ENCODE measurements around the gene EEF1A2. TPM values are rescaled to one million over a fixed set of nuclear protein-coding genes. Genes with fewer than 3 reads are reported as not detected.

Gene EEF1A2
- total RNA-seq, 4 donors from 2014 or later = not detected

DNA sequence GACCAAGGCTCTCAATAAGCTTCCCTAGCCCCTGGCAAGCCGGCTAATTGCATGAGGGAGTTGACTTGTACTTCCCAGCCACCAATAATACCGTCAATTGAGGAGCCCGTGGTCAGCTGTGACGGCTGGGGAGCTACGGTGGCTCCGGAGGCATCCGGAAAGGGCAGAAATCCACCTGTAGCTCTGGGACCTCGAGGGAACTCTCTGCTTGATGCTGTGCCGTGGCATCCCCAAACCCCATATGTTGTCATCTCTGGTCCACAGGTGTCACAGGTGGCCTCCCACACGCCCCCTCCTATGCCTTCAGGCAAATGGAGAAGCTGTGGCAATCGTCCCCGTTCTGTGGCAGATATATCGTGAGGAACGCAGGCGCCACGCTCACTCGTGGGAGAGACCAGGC is 20.9 kb downstream of the EEF1A2 start:
- no peak for TF ChIP-seq CTCF (IDR thresholded peaks at IDR 0.05)
- no peak for TF ChIP-seq EP300 (IDR thresholded peaks at IDR 0.05)
- no peak for TF ChIP-seq POLR2A (IDR thresholded peaks at IDR 0.05)
- no peaks in the 10 kb centered on the region for H3K36me3 ChIP-seq
- no peak for DNase-seq (ENCODE audit: low spot score in 2 of 2)
- WGBS, 2 donors = 55 to 58% methylated on average over 17 of the region's 17 CpGs
- H3K4me1 ChIP-seq = peaks cover 0 to 2% (median 0%) of the 10 kb centered on the region in 4 donors
- no peaks in the 10 kb centered on the region for H3K9me3 ChIP-seq
- H3K27me3 ChIP-seq = peaks cover 0 to 98% of the 10 kb centered on the region in 2 donors
- H3K4me3 ChIP-seq = no peak overlapping the region
- H3K27ac ChIP-seq = no peak overlapping the region

DNA sequence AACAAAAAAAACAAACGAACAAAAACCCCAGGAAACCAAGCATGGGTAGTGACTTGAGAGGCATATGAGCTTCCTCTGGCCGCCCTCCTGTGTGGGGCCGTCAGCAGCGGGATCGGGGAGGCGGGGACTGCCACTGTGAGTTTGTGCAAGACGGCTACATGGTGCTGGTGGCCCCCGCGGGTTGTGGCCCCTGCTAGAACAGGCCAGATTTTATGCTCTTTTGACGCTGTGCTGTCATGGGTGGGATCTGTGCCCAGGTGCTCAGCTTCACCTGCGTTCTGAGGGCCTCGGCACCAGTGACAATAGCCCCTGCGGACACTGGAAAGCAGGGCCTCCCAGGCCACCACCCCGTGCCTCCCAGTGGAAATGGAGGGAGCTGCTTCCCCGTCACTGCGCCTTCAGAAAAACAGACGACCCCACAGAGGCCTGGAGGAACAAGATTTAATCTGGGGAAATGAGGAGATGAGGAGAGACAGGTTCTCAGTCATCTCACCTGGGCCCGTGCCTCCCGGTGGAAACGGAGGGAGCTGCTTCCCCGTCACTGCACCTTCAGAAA is 21.7 kb downstream of the EEF1A2 start:
- H3K27ac ChIP-seq = no peak overlapping the region
- no peaks in the 10 kb centered on the region for H3K9me3 ChIP-seq
- no peaks in the 10 kb centered on the region for H3K36me3 ChIP-seq
- peaks cover 0 to 92% of the 10 kb centered on the region in 2 donors for H3K27me3 ChIP-seq
- TF ChIP-seq CTCF (IDR thresholded peaks at IDR 0.05) (no peak), EP300 (IDR thresholded peaks at IDR 0.05) (no peak), POLR2A (IDR thresholded peaks at IDR 0.05) (no peak)
- peaks cover 0 to 6% (median under 1%) of the 10 kb centered on the region in 4 donors for H3K4me1 ChIP-seq
- H3K4me3 ChIP-seq = no peak overlapping the region
- 36 to 39% methylated on average over 21 of the region's 21 CpGs for WGBS, 2 donors
- no peak for DNase-seq (ENCODE audit: low spot score in 2 of 2)

- Histone ChIP-seq H3K4me1 (peaks cover 0 to 16% (median 5%) of the 10 kb centered on the region in 4 donors), H3K9me3 (no peaks in the 10 kb centered on the region), H3K4me3 (no peak overlapping the region), H3K27ac (no peak overlapping the region), H3K36me3 (no peaks in the 10 kb centered on the region), H3K27me3 (peaks cover 0 to 93% of the 10 kb centered on the region in 2 donors)
- no peak for DNase-seq (ENCODE audit: low spot score in 2 of 2)
- TF ChIP-seq EP300 (IDR thresholded peaks at IDR 0.05) = no peak
- TF ChIP-seq CTCF (IDR thresholded peaks at IDR 0.05) = no peak
- TF ChIP-seq POLR2A (IDR thresholded peaks at IDR 0.05) = no peak
- 4 to 11% methylated on average over 12 to 16 of the region's 16 CpGs for WGBS, 2 donors
These were observed 23.7 kb downstream of the EEF1A2 start for GRCh38 chr20:63475209-63475608.

DNA sequence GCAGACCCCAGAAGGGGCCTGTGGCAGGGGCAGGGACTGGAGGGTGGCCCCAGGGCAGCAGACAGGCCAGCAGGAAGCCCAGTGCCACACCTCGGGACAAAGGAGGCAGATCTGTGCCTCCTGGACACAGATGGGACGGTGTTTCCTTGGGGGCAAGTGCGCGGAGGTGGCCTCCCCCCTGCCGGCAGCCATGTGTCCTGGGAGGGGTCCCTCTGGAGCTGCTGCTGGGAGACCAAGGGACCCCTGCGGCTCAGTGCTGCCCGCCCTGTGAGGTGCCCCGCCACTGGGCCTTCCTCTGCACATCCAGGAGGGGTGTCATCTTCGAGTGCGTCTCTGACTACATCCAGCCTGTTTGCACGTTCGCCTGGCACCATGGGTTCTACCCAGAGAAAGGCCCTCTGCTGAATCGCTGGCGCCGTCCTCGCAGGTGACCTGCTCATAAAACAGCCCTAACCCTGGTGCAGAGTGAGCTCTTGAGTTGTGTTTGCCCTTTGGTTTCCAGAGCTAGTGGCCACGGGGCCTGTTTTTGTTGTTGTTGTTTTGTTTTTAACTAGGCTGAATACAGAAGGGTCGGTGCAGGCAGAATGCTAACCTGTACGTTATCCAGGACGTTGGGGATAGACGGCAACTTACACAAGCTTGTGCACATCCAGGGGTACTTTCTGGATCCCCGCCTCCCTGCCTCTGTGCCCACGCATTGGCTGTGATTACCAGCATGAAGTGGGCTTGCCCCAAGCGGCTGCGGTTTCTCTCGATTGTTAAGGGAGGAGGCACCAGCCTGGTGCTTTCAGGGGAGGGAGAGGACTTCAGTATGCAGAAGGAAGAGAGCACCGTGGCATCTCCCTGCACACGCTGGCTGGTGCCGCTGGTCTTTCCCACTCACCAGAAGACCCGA is 25.1 kb downstream of the EEF1A2 start:
- H3K27ac ChIP-seq = no peak overlapping the region
- no peaks in the 10 kb centered on the region for H3K9me3 ChIP-seq
- DNase-seq (ENCODE audit: low spot score in 2 of 2) = no peak
- WGBS, 2 donors = 28 to 29% methylated on average over 27 to 30 of the region's 30 CpGs
- TF ChIP-seq POLR2A (IDR thresholded peaks at IDR 0.05) (no peak), CTCF (IDR thresholded peaks at IDR 0.05) (no peak), EP300 (IDR thresholded peaks at IDR 0.05) (no peak)
- no peak overlapping the region for H3K4me3 ChIP-seq
- peaks cover 0 to 93% of the 10 kb centered on the region in 2 donors for H3K27me3 ChIP-seq
- peaks cover 0 to 16% (median 5%) of the 10 kb centered on the region in 4 donors for H3K4me1 ChIP-seq
- H3K36me3 ChIP-seq = no peaks in the 10 kb centered on the region

DNA sequence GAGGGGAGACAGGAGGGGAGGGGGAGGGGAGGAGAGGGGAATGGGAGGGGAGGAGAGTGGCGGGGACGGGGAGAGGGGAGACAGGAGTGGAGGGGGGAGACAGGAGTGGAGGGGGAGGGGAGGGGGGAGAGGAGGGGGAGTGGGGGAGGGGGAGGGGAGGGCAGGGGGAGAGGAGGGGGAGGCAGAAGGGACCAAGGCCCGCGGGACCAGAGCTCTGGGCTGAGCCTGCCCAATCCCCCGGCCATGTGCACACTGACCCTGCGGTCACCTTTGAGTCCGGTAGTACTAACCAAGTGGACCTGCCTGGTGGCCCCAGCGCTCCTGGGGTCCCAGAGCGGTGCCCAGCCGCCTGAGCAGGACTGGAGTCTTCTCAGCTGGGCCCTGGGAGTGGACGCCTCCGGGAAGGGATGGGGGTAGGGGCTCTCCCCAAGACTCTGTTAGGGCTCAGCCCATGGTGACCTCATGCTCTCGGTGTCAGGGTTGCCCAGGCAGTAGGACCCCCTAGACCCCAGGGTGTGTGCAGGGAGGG is 26.0 kb downstream of the EEF1A2 start:
- Histone ChIP-seq H3K9me3 (no peaks in the 10 kb centered on the region), H3K4me3 (no peak overlapping the region), H3K27ac (no peak overlapping the region), H3K4me1 (peaks cover 0 to 16% (median 5%) of the 10 kb centered on the region in 4 donors), H3K27me3 (peaks cover 0 to 93% of the 10 kb centered on the region in 2 donors), H3K36me3 (no peaks in the 10 kb centered on the region)
- DNase-seq (ENCODE audit: low spot score in 2 of 2) = no peak
- WGBS, 2 donors = 30 to 43% methylated on average over 10 to 11 of the region's 13 CpGs
- no peak for TF ChIP-seq POLR2A (IDR thresholded peaks at IDR 0.05)

Measured in tibial nerve (tissue), 4 donors.